Testis (tissue), 3 donors: Measurements from ENCODE around the gene CRISPLD2. TPM values are rescaled to one million over a fixed set of nuclear protein-coding genes. Genes with fewer than 3 reads are reported as not detected.

ENCODE experiments used
- DNase-seq: peaks from one replicate; pipeline ENCODE4 v3.0.0-alpha.2; 2019
- H3K27ac ChIP-seq, 2 donors: fragments of 200-600 bp; sonication (generic); one replicate each; pipeline ENCODE4 v1.5.1; 2019
- H3K27me3 ChIP-seq: fragments of 200-600 bp; sonication (generic); one replicate; pipeline ENCODE4 v1.5.1; 2019
- H3K36me3 ChIP-seq: fragments of 200-600 bp; sonication (generic); one replicate; pipeline ENCODE4 v1.5.1; 2017; ENCODE audit warnings: low read depth; ENCODE audit errors: missing control alignments
- H3K4me1 ChIP-seq: fragments of 200-600 bp; sonication (generic); one replicate; pipeline ENCODE4 v1.5.1; 2019
- H3K4me3 ChIP-seq, 2 donors: fragments of 200-600 bp; sonication (generic); one replicate each; pipeline ENCODE4 v1.5.1; 2017 to 2019
- H3K9me3 ChIP-seq: fragments of 200-600 bp; sonication (generic); one replicate; pipeline ENCODE4 v1.5.1; 2017
- CTCF ChIP-seq, 3 experiments: fragments of 450-650 bp in 2 of 3; fragments of 200-600 bp in 1 of 3; sonication (generic) in 1 of 3; IDR thresholded peaks; one replicate each; pipeline ENCODE4 v1.5.1; 2016 to 2019; ENCODE audit warnings: antibody characterized with exemption in 3 of 3, mild to moderate bottlenecking in 2 of 3, moderate library complexity in 1 of 3
- POLR2A ChIP-seq: fragments of 450-650 bp; IDR thresholded peaks from one replicate; pipeline ENCODE4 v1.6.1; 2017; ENCODE audit warnings: antibody characterized with exemption, mild to moderate bottlenecking, moderate library complexity
- WGBS, 2 donors: methylation state at CpG; one replicate each; pipeline ENCODE4 v1.1.5; 2018; 5-methylcytosine and 5-hydroxymethylcytosine counted together
- intact Hi-C: fragments of 100-400 bp; cut with DNase I; formaldehyde crosslinking; loops from one replicate; pipeline ENCODE4 v1.15.1; 2023; ENCODE audit warnings: low total_unique reads
- polyA plus RNA-seq: library from polyadenylated mRNA; stranded (reverse); fragments of 350-450 nt; fragmentation: Illumina TruSeq; extraction: RNeasy Lipid Tissue Mini Kit (QIAGEN cat#74804); gene quantifications from one replicate; pipeline ENCODE4 v1.2.3, GENCODE V29; 2014; ENCODE audit warnings: low read depth, low replicate concordance; ENCODE audit not compliant: insufficient read depth
- total RNA-seq, 2 donors: library from RNA; depleted of rRNA; stranded (reverse); fragments of >200 nt; gene quantifications; one replicate each; pipeline ENCODE4 v1.2.3, GENCODE V29; 2016

The CRISPLD2 gene
- total and polyA plus RNA-seq, 3 donors from 2014 or later = 47.7 to 59.6 (median 48.8) TPM

- DNase-seq = peak; percentile 34
- H3K36me3 ChIP-seq = no peaks in the 10 kb centered on the region
- TF ChIP-seq CTCF (IDR thresholded peaks at IDR 0.05) (no peak), POLR2A (no peak)
- 53 to 57% methylated on average over 16 to 19 of the region's 19 CpGs for WGBS, 2 donors
- peak overlapping the region; percentile 52 to 71 for H3K27ac ChIP-seq
- no peaks in the 10 kb centered on the region for H3K9me3 ChIP-seq
- no peak overlapping the region for H3K4me3 ChIP-seq
- intact Hi-C loops = no loop called here
- H3K4me1 ChIP-seq = peaks cover 12% of the 10 kb centered on the region
- no peaks in the 10 kb centered on the region for H3K27me3 ChIP-seq
Observed at GRCh38 chr16:84794626-84795025, 25.2 kb upstream of the CRISPLD2 start.

- Histone ChIP-seq H3K9me3 (no peaks in the 10 kb centered on the region), H3K36me3 (no peaks in the 10 kb centered on the region), H3K4me1 (peaks cover 12% of the 10 kb centered on the region), H3K4me3 (no peak overlapping the region), H3K27me3 (no peaks in the 10 kb centered on the region), H3K27ac (peak overlapping the region; percentile 52 to 71)
- TF ChIP-seq POLR2A = no peak
- TF ChIP-seq CTCF (IDR thresholded peaks at IDR 0.05) = no peak
- 23 to 53% methylated on average over 21 to 22 of the region's 22 CpGs for WGBS, 2 donors
- DNase-seq = peak; percentile 79
- intact Hi-C loops = no loop called here
Observed at GRCh38 chr16:84795329-84796053, 24.3 kb upstream of the CRISPLD2 start.

- no peaks in the 10 kb centered on the region for H3K9me3 ChIP-seq
- H3K4me3 ChIP-seq = no peak overlapping the region
- no peak for DNase-seq
- peaks cover 3% of the 10 kb centered on the region for H3K4me1 ChIP-seq
- intact Hi-C loops = no loop called here
- H3K27me3 ChIP-seq = no peaks in the 10 kb centered on the region
- H3K36me3 ChIP-seq = no peaks in the 10 kb centered on the region
- TF ChIP-seq CTCF (IDR thresholded peaks at IDR 0.05) = no peak
- TF ChIP-seq POLR2A = no peak
- 73 to 84% methylated on average over 8 of the region's 8 CpGs for WGBS, 2 donors
- no peak overlapping the region for H3K27ac ChIP-seq
Observed at GRCh38 chr16:84800158-84800978, 19.4 kb upstream of the CRISPLD2 start.

GRCh38 chr16:84803146-84803545, 16.6 kb upstream of the CRISPLD2 start:
- Histone ChIP-seq H3K9me3 (no peaks in the 10 kb centered on the region), H3K4me1 (no peaks in the 10 kb centered on the region), H3K36me3 (no peaks in the 10 kb centered on the region), H3K4me3 (no peak overlapping the region), H3K27me3 (no peaks in the 10 kb centered on the region), H3K27ac (no peak overlapping the region)
- no peak for DNase-seq
- TF ChIP-seq CTCF (IDR thresholded peaks at IDR 0.05) (no peak), POLR2A (no peak)
- 80 to 86% methylated on average over 9 of the region's 9 CpGs for WGBS, 2 donors
- intact Hi-C loops = no loop called here
